Mesenchymal stem cell (in vitro differentiated cells and primary cell): ENCODE measurements around the gene PDZD11.

Source experiments
- DNase-seq: peaks from one replicate; pipeline ENCODE4 v3.0.0-alpha.2; 2013
- H2AFZ ChIP-seq: one replicate; pipeline ENCODE4 v1.6.1; 2013; ENCODE audit warnings: low read depth, mild to moderate bottlenecking, control low read depth, inconsistent platforms, low read length, moderate library complexity
- H2AK5ac ChIP-seq: 2 replicates; pipeline ENCODE4 v1.6.1; 2013; ENCODE audit warnings: low read length, moderate library complexity, mild to moderate bottlenecking, inconsistent platforms; ENCODE audit not compliant: severe bottlenecking
- H2BK120ac ChIP-seq: one replicate; pipeline ENCODE4 v1.6.1; 2013; ENCODE audit warnings: low read depth, mild to moderate bottlenecking, inconsistent platforms, low read length, moderate library complexity
- H2BK12ac ChIP-seq, 2 experiments: one replicate each; pipeline ENCODE4 v1.6.1; 2013; ENCODE audit warnings: inconsistent platforms in 2 of 2, low read length in 2 of 2, mild to moderate bottlenecking in 2 of 2, moderate library complexity in 2 of 2, control low read depth in 1 of 2
- H2BK15ac ChIP-seq: one replicate; pipeline ENCODE4 v1.6.1; 2013; ENCODE audit warnings: mild to moderate bottlenecking, low read depth, inconsistent platforms; ENCODE audit not compliant: poor library complexity, severe bottlenecking
- H2BK5ac ChIP-seq: 2 replicates; pipeline ENCODE4 v1.6.1; 2013; ENCODE audit warnings: low read depth, mild to moderate bottlenecking, low read length, control low read depth, inconsistent platforms; ENCODE audit not compliant: poor library complexity, severe bottlenecking
- H3K14ac ChIP-seq, 2 experiments: one replicate each; pipeline ENCODE4 v1.6.1; 2013; ENCODE audit warnings: inconsistent platforms in 2 of 2, low read length in 2 of 2, control low read depth in 1 of 2, mild to moderate bottlenecking in 1 of 2, moderate library complexity in 1 of 2
- H3K18ac ChIP-seq, 2 experiments: one replicate each; pipeline ENCODE4 v1.6.1; 2013; ENCODE audit warnings: inconsistent platforms in 2 of 2, low read length in 2 of 2, control low read depth in 1 of 2, low read depth in 1 of 2, mild to moderate bottlenecking in 1 of 2
- H3K23ac ChIP-seq, 2 experiments: one replicate each; pipeline ENCODE4 v1.6.1; 2013; ENCODE audit warnings: inconsistent platforms in 2 of 2, low read length in 2 of 2, mild to moderate bottlenecking in 2 of 2, moderate library complexity in 2 of 2, control low read depth in 1 of 2
- H3K27ac ChIP-seq: 2 replicates; pipeline ENCODE4 v1.5.1; 2013; ENCODE audit warnings: mild to moderate bottlenecking, moderate library complexity, low read length, control low read depth, inconsistent platforms; ENCODE audit not compliant: poor library complexity, severe bottlenecking
- H3K27me3 ChIP-seq, 2 experiments: 2 replicates each; pipeline versions ENCODE4 v1.6.1 to v1.7.0; 2013; ENCODE audit warnings: low read length in 2 of 2, mild to moderate bottlenecking in 2 of 2, moderate library complexity in 2 of 2, control low read depth in 1 of 2, inconsistent platforms in 1 of 2; ENCODE audit not compliant: control insufficient read depth in 1 of 2, insufficient read depth in 1 of 2
- H3K36me3 ChIP-seq, 2 experiments: 2 replicates each; pipeline versions ENCODE4 v1.6.1 to v1.7.0; 2013; ENCODE audit warnings: low read length in 2 of 2, control low read depth in 1 of 2, inconsistent platforms in 1 of 2, low read depth in 1 of 2, mild to moderate bottlenecking in 1 of 2; ENCODE audit not compliant: insufficient read depth in 2 of 2, control insufficient read depth in 1 of 2
- H3K4ac ChIP-seq, 2 experiments: one replicate each; pipeline ENCODE4 v1.6.1; 2013; ENCODE audit warnings: inconsistent platforms in 2 of 2, low read length in 2 of 2, mild to moderate bottlenecking in 2 of 2, moderate library complexity in 2 of 2, control low read depth in 1 of 2, low read depth in 1 of 2
- H3K4me1 ChIP-seq: 2 replicates; pipeline ENCODE4 v1.6.1; 2013; ENCODE audit warnings: low read depth, low read length, control low read depth; ENCODE audit not compliant: control insufficient read depth, insufficient read depth
- H3K4me2 ChIP-seq: 2 replicates; pipeline ENCODE4 v1.6.1; 2013; ENCODE audit warnings: low read length, mild to moderate bottlenecking, inconsistent platforms; ENCODE audit not compliant: poor library complexity, severe bottlenecking
- H3K4me3 ChIP-seq, 2 experiments: 2 replicates each; pipeline versions ENCODE4 v1.5.1 to v1.7.0; 2013; ENCODE audit warnings: low read length in 2 of 2, mild to moderate bottlenecking in 2 of 2, control low read depth in 1 of 2, low read depth in 1 of 2; ENCODE audit not compliant: insufficient read depth in 1 of 2
- H3K79me1 ChIP-seq: replicated peaks from 2 replicates; pipeline ENCODE4 v1.6.1; 2013; ENCODE audit warnings: mild to moderate bottlenecking, control low read depth, low read length, inconsistent platforms; ENCODE audit not compliant: poor library complexity, severe bottlenecking
- H3K9ac ChIP-seq: 2 replicates; pipeline ENCODE4 v1.7.0; 2013; ENCODE audit warnings: mild to moderate bottlenecking, low read length, moderate library complexity
- H3K9me3 ChIP-seq: 2 replicates; pipeline ENCODE4 v1.7.0; 2013; ENCODE audit warnings: mild to moderate bottlenecking, low read length; ENCODE audit not compliant: control insufficient read depth
- H4K8ac ChIP-seq: one replicate; pipeline ENCODE4 v1.6.1; 2013; ENCODE audit warnings: inconsistent platforms, mild to moderate bottlenecking, low read length, moderate library complexity
- H4K91ac ChIP-seq: one replicate; pipeline ENCODE4 v1.6.1; 2013; ENCODE audit warnings: mild to moderate bottlenecking, low read length, inconsistent platforms
- WGBS: methylation state at CpG from one replicate; pipeline ENCODE4 v1.1.7; 2013; ENCODE audit warnings: mixed read lengths; 5-methylcytosine and 5-hydroxymethylcytosine counted together

The PDZD11 gene

GRCh38 chrX:70260104-70260503 is 29.6 kb downstream of the PDZD11 start, which contains the start of gene P2RY4:
Gene P2RY4 (minus strand): TSS chrX:70260204. CDS start chrX:70259624, 580 bp downstream.
- no peaks in the 10 kb centered on the region for H3K36me3 ChIP-seq
- H3K4me1 ChIP-seq = no peaks in the 10 kb centered on the region
- H2BK12ac ChIP-seq = no peak within 1 kb of the TSS
- peaks cover 8% of the 10 kb centered on the region for H3K9me3 ChIP-seq
- H3K18ac ChIP-seq = no peak within 1 kb of the TSS
- no peak within 1 kb of the TSS for H3K14ac ChIP-seq
- no peak within 1 kb of the TSS for H2AFZ ChIP-seq
- WGBS = 62% methylated on average over 2 of the region's 4 CpGs
- H3K4me3 ChIP-seq = no peak within 1 kb of the TSS
- H3K27ac ChIP-seq = no peak within 1 kb of the TSS
- H3K4ac ChIP-seq = no peak within 1 kb of the TSS
- no peak within 1 kb of the TSS for H2AK5ac ChIP-seq
- no peak within 1 kb of the TSS for H3K9ac ChIP-seq
- H3K4me2 ChIP-seq = no peak within 1 kb of the TSS
- no peak within 1 kb of the TSS for H2BK5ac ChIP-seq
- H2BK120ac ChIP-seq = no peak within 1 kb of the TSS
- no peak within 1 kb of the TSS for H3K23ac ChIP-seq
- no peak within 1 kb of the TSS for H4K8ac ChIP-seq
- H2BK15ac ChIP-seq = no peak within 1 kb of the TSS
- peak within 1 kb of the TSS; percentile 39 for H4K91ac ChIP-seq
- H3K79me1 ChIP-seq = no peaks in the 10 kb centered on the region
- DNase-seq = no peak
- H3K27me3 ChIP-seq = peaks cover 0 to 40% of the 10 kb centered on the region in 2 experiments

- Histone ChIP-seq H3K27ac (no peak overlapping the region), H3K4me2 (no peak overlapping the region), H3K18ac (no peak overlapping the region), H3K14ac (no peak overlapping the region), H2AK5ac (no peak overlapping the region), H2AFZ (no peak overlapping the region), H3K4me1 (no peaks in the 10 kb centered on the region), H3K23ac (no peak overlapping the region), H2BK15ac (no peak overlapping the region), H3K9ac (no peak overlapping the region), H4K91ac (no peak overlapping the region), H3K27me3 (peaks cover 0 to 38% of the 10 kb centered on the region in 2 experiments), H3K9me3 (peaks cover 12% of the 10 kb centered on the region), H3K4ac (no peak overlapping the region), H2BK120ac (no peak overlapping the region), H3K79me1 (no peaks in the 10 kb centered on the region), H4K8ac (peak overlapping the region; percentile 64), H2BK12ac (no peak overlapping the region), H3K36me3 (no peaks in the 10 kb centered on the region), H3K4me3 (no peak overlapping the region), H2BK5ac (no peak overlapping the region)
- no peak for DNase-seq
- 87% methylated on average over 5 of the region's 5 CpGs for WGBS
Observed at GRCh38 chrX:70257423-70258288, 32.1 kb downstream of the PDZD11 start.

GRCh38 chrX:70255452-70255851 is 34.3 kb downstream of the PDZD11 start:
- no peak overlapping the region for H2BK15ac ChIP-seq
- H3K23ac ChIP-seq = no peak overlapping the region
- H2AK5ac ChIP-seq = no peak overlapping the region
- H3K36me3 ChIP-seq = no peaks in the 10 kb centered on the region
- H3K27me3 ChIP-seq = peaks cover 0 to 27% of the 10 kb centered on the region in 2 experiments
- no peak overlapping the region for H2AFZ ChIP-seq
- no peaks in the 10 kb centered on the region for H3K79me1 ChIP-seq
- H3K14ac ChIP-seq = no peak overlapping the region
- H3K27ac ChIP-seq = no peak overlapping the region
- H3K9ac ChIP-seq = no peak overlapping the region
- DNase-seq = no peak
- peaks cover 9% of the 10 kb centered on the region for H3K9me3 ChIP-seq
- H3K4me2 ChIP-seq = no peak overlapping the region
- H3K4me1 ChIP-seq = no peaks in the 10 kb centered on the region
- H2BK120ac ChIP-seq = no peak overlapping the region
- H4K8ac ChIP-seq = no peak overlapping the region
- H3K4me3 ChIP-seq = no peak overlapping the region
- H2BK5ac ChIP-seq = no peak overlapping the region
- H2BK12ac ChIP-seq = no peak overlapping the region
- H3K4ac ChIP-seq = no peak overlapping the region
- WGBS = 95% methylated on average over 2 of the region's 2 CpGs
- no peak overlapping the region for H3K18ac ChIP-seq
- no peak overlapping the region for H4K91ac ChIP-seq

GRCh38 chrX:70254909-70255308 is 34.8 kb downstream of the PDZD11 start:
- 90% methylated on average over 2 of the region's 3 CpGs for WGBS
- Histone ChIP-seq H3K18ac (no peak overlapping the region), H2AK5ac (no peak overlapping the region)

More at GRCh38 chrX:70254909-70255308, 34.8 kb downstream of the PDZD11 start:
- no peak overlapping the region for H3K4ac ChIP-seq
- no peak overlapping the region for H3K4me2 ChIP-seq
- no peak overlapping the region for H3K4me3 ChIP-seq
- no peak overlapping the region for H2BK120ac ChIP-seq
- H4K8ac ChIP-seq = no peak overlapping the region
- H2BK5ac ChIP-seq = no peak overlapping the region
- H3K79me1 ChIP-seq = no peaks in the 10 kb centered on the region
- no peak overlapping the region for H4K91ac ChIP-seq
- no peak overlapping the region for H3K14ac ChIP-seq
- H3K27ac ChIP-seq = no peak overlapping the region
- no peak overlapping the region for H3K9ac ChIP-seq
- DNase-seq = no peak
- H3K36me3 ChIP-seq = no peaks in the 10 kb centered on the region
- H3K23ac ChIP-seq = no peak overlapping the region
- peaks cover 9% of the 10 kb centered on the region for H3K9me3 ChIP-seq
- H2AFZ ChIP-seq = no peak overlapping the region
- H3K4me1 ChIP-seq = no peaks in the 10 kb centered on the region
- H3K27me3 ChIP-seq = peaks cover 0 to 26% of the 10 kb centered on the region in 2 experiments
- H2BK12ac ChIP-seq = no peak overlapping the region
- no peak overlapping the region for H2BK15ac ChIP-seq
